ENCODE data around the gene B4GALNT3. TPM values are rescaled to one million over a fixed set of nuclear protein-coding genes. Genes with fewer than 3 reads are reported as not detected.

B4GALNT3 gene
- total RNA-seq, 1 donor from 2014 or later, result 36.6 TPM

GRCh38 chr12:530308-530707 lies 70.6 kb downstream of the B4GALNT3 start:
- ATAC-seq, result no peak
- intact Hi-C loops (cut with DNase I), result no loop called here
- no peak for DNase-seq (ENCODE audit: missing footprints)

GRCh38 chr12:530821-531220 lies 71.1 kb downstream of the B4GALNT3 start:
- intact Hi-C loops (cut with DNase I), result no loop called here
- ATAC-seq, result no peak

GRCh38 chr12:531951-532585 lies 72.3 kb downstream of the B4GALNT3 start:
- DNase-seq (ENCODE audit: missing footprints), result no peak

More at GRCh38 chr12:530821-531220, 71.1 kb downstream of the B4GALNT3 start:
- DNase-seq (ENCODE audit: missing footprints), result no peak

GRCh38 chr12:532908-533565 lies 73.3 kb downstream of the B4GALNT3 start:
- DNase-seq (ENCODE audit: missing footprints), result no peak
- ATAC-seq, result no peak
- intact Hi-C loops (cut with DNase I), result no loop called here

More at GRCh38 chr12:531951-532585, 72.3 kb downstream of the B4GALNT3 start:
- ATAC-seq, result no peak
- intact Hi-C loops (cut with DNase I), result no loop called here

GRCh38 chr12:533718-534117 lies 74.0 kb downstream of the B4GALNT3 start:
- ATAC-seq, result no peak
- DNase-seq (ENCODE audit: missing footprints), result no peak
- intact Hi-C loops (cut with DNase I), result no loop called here

- intact Hi-C loops (cut with DNase I), result no loop called here
- DNase-seq (ENCODE audit: missing footprints) (no peak), ATAC-seq (no peak)
Measured at GRCh38 chr12:534216-534615, 74.5 kb downstream of the B4GALNT3 start.

GRCh38 chr12:535396-535795 lies 75.7 kb downstream of the B4GALNT3 start:
- no peak for DNase-seq (ENCODE audit: missing footprints)
- ATAC-seq, result no peak
- intact Hi-C loops (cut with DNase I), result no loop called here

- ATAC-seq, result no peak
- no peak for DNase-seq (ENCODE audit: missing footprints)
- intact Hi-C loops (cut with DNase I), result no loop called here
Measured at GRCh38 chr12:536751-537245, 77.1 kb downstream of the B4GALNT3 start.

- intact Hi-C loops (cut with DNase I), result no loop called here
Measured at GRCh38 chr12:537772-538171, 78.0 kb downstream of the B4GALNT3 start.

GRCh38 chr12:538731-539539 lies 79.2 kb downstream of the B4GALNT3 start:
- intact Hi-C loops (cut with DNase I), result no loop called here
- no peak for DNase-seq (ENCODE audit: missing footprints)
- peak; percentile 49 for ATAC-seq

More at GRCh38 chr12:537772-538171, 78.0 kb downstream of the B4GALNT3 start:
- no peak for DNase-seq (ENCODE audit: missing footprints)
- ATAC-seq, result no peak

GRCh38 chr12:539540-540310 lies 80.0 kb downstream of the B4GALNT3 start:
- ATAC-seq (no peak), DNase-seq (ENCODE audit: missing footprints) (no peak)
- intact Hi-C loops (cut with DNase I), result no loop called here

- ATAC-seq (peak; percentile 23), DNase-seq (ENCODE audit: missing footprints) (no peak)
- intact Hi-C loops (cut with DNase I), result no loop called here
Measured at GRCh38 chr12:541676-542324, 82.1 kb downstream of the B4GALNT3 start.

- intact Hi-C loops (cut with DNase I), result no loop called here
- DNase-seq (ENCODE audit: missing footprints), result no peak
- ATAC-seq, result peak; percentile 49
Measured at GRCh38 chr12:542395-543113, 82.8 kb downstream of the B4GALNT3 start.

GRCh38 chr12:543114-543451 lies 83.3 kb downstream of the B4GALNT3 start:
- ATAC-seq, result no peak
- intact Hi-C loops (cut with DNase I), result no loop called here
- no peak for DNase-seq (ENCODE audit: missing footprints)

GRCh38 chr12:544142-544541 lies 84.4 kb downstream of the B4GALNT3 start:
- DNase-seq (ENCODE audit: missing footprints), result no peak

GRCh38 chr12:544941-545635 lies 85.3 kb downstream of the B4GALNT3 start:
- DNase-seq (ENCODE audit: missing footprints) (no peak), ATAC-seq (no peak)
- intact Hi-C loops (cut with DNase I), result no loop called here

More at GRCh38 chr12:544142-544541, 84.4 kb downstream of the B4GALNT3 start:
- ATAC-seq, result no peak
- intact Hi-C loops (cut with DNase I), result no loop called here

- intact Hi-C loops (cut with DNase I), result loop anchor here (1.0 to 2.0 kb wide), 2 partner anchors 43 to 91 kb away; no protein-coding TSS in a partner anchor
- ATAC-seq (no peak), DNase-seq (ENCODE audit: missing footprints) (no peak)
Measured at GRCh38 chr12:545835-546234, 86.1 kb downstream of the B4GALNT3 start.

Data from Right ventricle myocardium inferior (tissue), 1 donor.